Renal cortical epithelial cell (primary cell): Measurements from ENCODE around the gene GRB10. TPM values are rescaled to one million over a fixed set of nuclear protein-coding genes. Genes with fewer than 3 reads are reported as not detected.

Experiments used
- DNase-seq: peaks from one replicate; pipeline ENCODE4 v3.0.0-alpha.2; 2011; ENCODE audit warnings: low read depth
- total RNA-seq: library from RNA; depleted of rRNA; stranded (reverse); fragments of >200 nt; gene quantifications from 2 replicates; pipeline ENCODE4 v1.2.3, GENCODE V29; 2014

GRB10 gene
- total RNA-seq, 1 donor from 2014 or later, result 73.8 TPM

GRCh38 chr7:50672045-50672444 is 110.7 kb downstream of the GRB10 start:
- DNase-seq, result no peak

- no peak for DNase-seq
Measured at GRCh38 chr7:50671386-50671785, 111.3 kb downstream of the GRB10 start.

GRCh38 chr7:50669890-50670289 is 112.8 kb downstream of the GRB10 start:
- no peak for DNase-seq

- no peak for DNase-seq
Measured at GRCh38 chr7:50667789-50668226, 114.9 kb downstream of the GRB10 start.

GRCh38 chr7:50667338-50667737 is 115.4 kb downstream of the GRB10 start:
- peak; percentile 31 for DNase-seq

GRCh38 chr7:50666124-50666496 is 116.6 kb downstream of the GRB10 start:
- DNase-seq, result no peak

- peak; percentile 22 for DNase-seq
Measured at GRCh38 chr7:50665403-50666123, 117.1 kb downstream of the GRB10 start.

- DNase-seq, result peak; percentile 70
Measured at GRCh38 chr7:50664937-50665336, 117.8 kb downstream of the GRB10 start.

GRCh38 chr7:50664461-50664922 is 118.2 kb downstream of the GRB10 start:
- peak; percentile 98 for DNase-seq

- DNase-seq, result no peak
Measured at GRCh38 chr7:50663396-50664102, 119.1 kb downstream of the GRB10 start.

- DNase-seq, result no peak
Measured at GRCh38 chr7:50662996-50663395, 119.7 kb downstream of the GRB10 start.

- DNase-seq, result no peak
Measured at GRCh38 chr7:50662041-50662694, 120.5 kb downstream of the GRB10 start.

- peak; percentile 61 for DNase-seq
Measured at GRCh38 chr7:50661345-50662040, 121.2 kb downstream of the GRB10 start.

GRCh38 chr7:50660830-50661175 is 121.9 kb downstream of the GRB10 start:
- no peak for DNase-seq

- no peak for DNase-seq
Measured at GRCh38 chr7:50660040-50660829, 122.5 kb downstream of the GRB10 start.

- DNase-seq, result no peak
Measured at GRCh38 chr7:50659329-50659965, 123.2 kb downstream of the GRB10 start.

GRCh38 chr7:50658696-50659095 is 124.0 kb downstream of the GRB10 start:
- DNase-seq, result no peak

GRCh38 chr7:50657912-50658311 is 124.8 kb downstream of the GRB10 start:
- DNase-seq, result no peak

- no peak for DNase-seq
Measured at GRCh38 chr7:50657341-50657873, 125.3 kb downstream of the GRB10 start.

GRCh38 chr7:50656141-50656895 is 126.4 kb downstream of the GRB10 start:
- DNase-seq, result no peak
